Neural crest cell (in vitro differentiated cells): Measurements from ENCODE around the gene SMOC2. TPM values are rescaled to one million over a fixed set of nuclear protein-coding genes. Genes with fewer than 3 reads are reported as not detected.

Source experiments
- DNase-seq: peaks from one replicate; pipeline ENCODE4 v3.0.0; 2021; ENCODE audit warnings: low read depth, mixed read lengths, low spot score
- H3K27ac Mint-ChIP-seq: one replicate; pipeline ENCODE4 v1.8.0; 2021; ENCODE audit warnings: mild to moderate bottlenecking, mixed read lengths; ENCODE audit not compliant: unreplicated experiment
- H3K27me3 Mint-ChIP-seq: 2 replicates; pipeline ENCODE4 v1.8.0; 2021; ENCODE audit warnings: low read depth, mild to moderate bottlenecking, mixed read lengths
- H3K36me3 Mint-ChIP-seq: 2 replicates; pipeline ENCODE4 v1.8.0; 2021; ENCODE audit warnings: low read depth, mild to moderate bottlenecking, mixed read lengths
- H3K4me1 Mint-ChIP-seq: 2 replicates; pipeline ENCODE4 v1.8.0; 2021; ENCODE audit warnings: mixed read lengths
- H3K4me3 Mint-ChIP-seq: one replicate; pipeline ENCODE4 v1.8.0; 2021; ENCODE audit warnings: mild to moderate bottlenecking, mixed read lengths
- H3K9me3 Mint-ChIP-seq: 2 replicates; pipeline ENCODE4 v1.8.0; 2021; ENCODE audit warnings: mixed read lengths
- CTCF ChIP-seq: fragments of 200-600 bp; sonication (generic); conservative IDR thresholded peaks from 2 replicates; pipeline ENCODE4 v1.5.0; 2021; ENCODE audit warnings: antibody characterized with exemption, mild to moderate bottlenecking
- total RNA-seq: library from RNA; stranded (reverse); gene quantifications from 2 replicates; pipeline ENCODE4 v1.2.1, GENCODE V29; 2021

Gene SMOC2
- total RNA-seq, 1 donor from 2014 or later: 0.23 TPM

GRCh38 chr6:168528474-168529095 is 87.6 kb downstream of the SMOC2 start:
- Mint-ChIP-seq H3K36me3 (no peaks in the 10 kb centered on the region), H3K4me1 (peaks cover 10% of the 10 kb centered on the region), H3K27ac (no peak overlapping the region), H3K9me3 (no peaks in the 10 kb centered on the region), H3K4me3 (no peak overlapping the region), H3K27me3 (no peaks in the 10 kb centered on the region)
- DNase-seq: no peak
- no peak for TF ChIP-seq CTCF

- H3K27me3 Mint-ChIP-seq: no peaks in the 10 kb centered on the region
- no peaks in the 10 kb centered on the region for H3K36me3 Mint-ChIP-seq
- no peak overlapping the region for H3K27ac Mint-ChIP-seq
- no peak for TF ChIP-seq CTCF
- H3K9me3 Mint-ChIP-seq: no peaks in the 10 kb centered on the region
- no peak overlapping the region for H3K4me3 Mint-ChIP-seq
- DNase-seq: no peak
- H3K4me1 Mint-ChIP-seq: peaks cover 10% of the 10 kb centered on the region
These were observed 88.2 kb downstream of the SMOC2 start for GRCh38 chr6:168529214-168529613.

- peaks cover 7% of the 10 kb centered on the region for H3K4me1 Mint-ChIP-seq
- no peak for TF ChIP-seq CTCF
- H3K36me3 Mint-ChIP-seq: no peaks in the 10 kb centered on the region
- no peak for DNase-seq
- no peak overlapping the region for H3K4me3 Mint-ChIP-seq
- no peak overlapping the region for H3K27ac Mint-ChIP-seq
- no peaks in the 10 kb centered on the region for H3K27me3 Mint-ChIP-seq
- no peaks in the 10 kb centered on the region for H3K9me3 Mint-ChIP-seq
These were observed 89.7 kb downstream of the SMOC2 start for GRCh38 chr6:168530653-168531071.

- Mint-ChIP-seq H3K9me3 (no peaks in the 10 kb centered on the region), H3K27ac (no peak overlapping the region), H3K4me3 (no peak overlapping the region), H3K4me1 (peaks cover 7% of the 10 kb centered on the region), H3K36me3 (no peaks in the 10 kb centered on the region), H3K27me3 (no peaks in the 10 kb centered on the region)
- DNase-seq: no peak
- no peak for TF ChIP-seq CTCF
These were observed 91.1 kb downstream of the SMOC2 start for GRCh38 chr6:168532070-168532469.

GRCh38 chr6:168533414-168533813 is 92.4 kb downstream of the SMOC2 start:
- no peak for DNase-seq
- Mint-ChIP-seq H3K9me3 (no peaks in the 10 kb centered on the region), H3K27me3 (no peaks in the 10 kb centered on the region), H3K27ac (no peak overlapping the region), H3K4me3 (no peak overlapping the region), H3K4me1 (peaks cover 7% of the 10 kb centered on the region), H3K36me3 (no peaks in the 10 kb centered on the region)
- no peak for TF ChIP-seq CTCF
